Small intestine (tissue), 7 donors: ENCODE measurements around the gene EPYC. TPM values are rescaled to one million over a fixed set of nuclear protein-coding genes. Genes with fewer than 3 reads are reported as not detected.

ENCODE experiments used
- DNase-seq, 2 donors: peaks; one replicate each; pipeline versions ENCODE4 v3.0.0 to v3.0.0-alpha.2; 2013
- FAIRE-seq: peaks from 2 replicates; lab custom pipeline; 2012; peaks lifted over from hg19 to GRCh38; lab: Jason Lieb, UNC
- H3K27ac ChIP-seq, 3 donors: one replicate each; pipeline ENCODE4 v1.5.1; 2013; ENCODE audit warnings: low read length in 2 of 3, mild to moderate bottlenecking in 2 of 3, control low read depth in 1 of 3, inconsistent platforms in 1 of 3, low read depth in 1 of 3, moderate library complexity in 1 of 3
- H3K27me3 ChIP-seq, 3 donors: one replicate each; pipeline ENCODE4 v1.6.1; 2013; ENCODE audit warnings: low read length in 3 of 3, inconsistent platforms in 1 of 3; ENCODE audit not compliant: control insufficient read depth in 3 of 3, insufficient read depth in 3 of 3
- H3K36me3 ChIP-seq, 3 donors: one replicate each; pipeline ENCODE4 v1.6.1; 2013; ENCODE audit warnings: low read length in 3 of 3, inconsistent platforms in 1 of 3, low read depth in 1 of 3, mild to moderate bottlenecking in 1 of 3, moderate library complexity in 1 of 3; ENCODE audit not compliant: control insufficient read depth in 3 of 3, insufficient read depth in 2 of 3
- H3K4me1 ChIP-seq, 3 donors: one replicate each; pipeline ENCODE4 v1.6.1; 2013; ENCODE audit warnings: low read length in 2 of 3, inconsistent platforms in 1 of 3, low read depth in 1 of 3, mild to moderate bottlenecking in 1 of 3, moderate library complexity in 1 of 3; ENCODE audit not compliant: control insufficient read depth in 3 of 3, insufficient read depth in 2 of 3
- H3K4me3 ChIP-seq, 3 donors: one replicate each; pipeline ENCODE4 v1.5.1; 2013; ENCODE audit warnings: low read length in 3 of 3, control low read depth in 1 of 3, inconsistent platforms in 1 of 3, low read depth in 1 of 3, mild to moderate bottlenecking in 1 of 3, moderate library complexity in 1 of 3
- H3K9me3 ChIP-seq, 2 donors: one replicate each; pipeline ENCODE4 v1.6.1; 2013; ENCODE audit warnings: low read depth in 1 of 2, low read length in 1 of 2; ENCODE audit not compliant: control insufficient read depth in 2 of 2, insufficient read depth in 1 of 2
- WGBS, 3 donors: extraction: QIAGEN DNeasy Blood & Tissue Kit; methylation state at CpG; one replicate each; pipeline ENCODE4 v1.1.7; 2013; 5-methylcytosine and 5-hydroxymethylcytosine counted together
- polyA plus RNA-seq, 4 donors: library from polyadenylated mRNA; stranded (reverse) in 3 of 4; unstranded in 1 of 4; fragments of 200-250 nt in 3 of 4; fragments of 120-200 nt in 1 of 4; gene quantifications; one replicate each; pipeline versions ENCODE4 v1.2.1 to v1.2.3, GENCODE V29; 2013
- donor health status: healthy with polysubstance abuse.
- donor health status: control.
- donor health status: control.
- donor health status: Bipolar disorder and iron deficiency.
- donor health status: healthy.

The EPYC gene
- polyA plus RNA-seq, 4 donors: not detected

DNA sequence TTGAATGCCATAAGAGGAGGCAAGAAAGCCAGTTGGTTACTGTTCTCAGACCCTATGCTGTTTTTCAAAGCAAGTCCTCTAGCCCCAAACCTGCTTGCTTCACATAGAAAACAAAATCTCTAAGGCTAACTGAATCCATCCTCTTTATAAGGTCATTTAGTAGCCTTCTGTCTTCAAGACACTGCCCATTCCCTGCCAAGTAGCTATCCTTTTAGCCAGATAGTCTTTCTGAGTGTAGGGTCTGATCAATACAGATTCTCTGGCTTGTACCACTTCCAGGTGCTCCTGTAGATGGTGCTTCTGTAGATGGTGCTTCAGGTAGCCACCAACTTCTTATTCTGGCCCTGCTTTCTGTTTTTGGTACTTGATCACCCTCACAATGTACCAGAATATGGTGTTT is 33.9 kb downstream of the EPYC start:
- Histone ChIP-seq H3K9me3 (no peaks in the 10 kb centered on the region), H3K27ac (no peak overlapping the region), H3K36me3 (no peaks in the 10 kb centered on the region), H3K4me3 (no peak overlapping the region), H3K4me1 (no peaks in the 10 kb centered on the region), H3K27me3 (no peaks in the 10 kb centered on the region)
- FAIRE-seq (no peak), DNase-seq (no peak)

DNA sequence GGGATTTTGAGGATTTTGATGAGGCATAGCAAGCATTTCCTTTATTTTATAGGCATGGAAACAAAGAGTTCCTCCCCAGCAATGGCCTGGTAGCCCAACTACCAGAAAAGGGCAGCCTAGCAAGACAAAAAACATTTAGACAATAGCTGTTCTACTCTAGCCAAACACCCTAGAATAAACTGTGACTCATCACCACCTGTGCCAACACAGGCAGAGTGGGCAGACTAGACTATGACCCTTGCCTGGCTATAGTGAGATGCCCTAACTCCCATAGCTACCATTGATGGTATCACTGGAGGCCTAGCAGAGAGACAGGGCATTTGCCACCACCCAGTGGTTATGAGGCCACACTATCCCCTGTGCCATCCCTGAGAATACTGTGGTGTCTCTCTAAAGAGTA is 34.3 kb downstream of the EPYC start:
- H3K36me3 ChIP-seq: no peaks in the 10 kb centered on the region
- H3K27me3 ChIP-seq: no peaks in the 10 kb centered on the region
- H3K4me1 ChIP-seq: no peaks in the 10 kb centered on the region
- H3K27ac ChIP-seq: no peak overlapping the region
- DNase-seq (peak in 1 of 2 donors; percentile 48), FAIRE-seq (no peak)
- H3K4me3 ChIP-seq: no peak overlapping the region
- no peaks in the 10 kb centered on the region for H3K9me3 ChIP-seq

DNA sequence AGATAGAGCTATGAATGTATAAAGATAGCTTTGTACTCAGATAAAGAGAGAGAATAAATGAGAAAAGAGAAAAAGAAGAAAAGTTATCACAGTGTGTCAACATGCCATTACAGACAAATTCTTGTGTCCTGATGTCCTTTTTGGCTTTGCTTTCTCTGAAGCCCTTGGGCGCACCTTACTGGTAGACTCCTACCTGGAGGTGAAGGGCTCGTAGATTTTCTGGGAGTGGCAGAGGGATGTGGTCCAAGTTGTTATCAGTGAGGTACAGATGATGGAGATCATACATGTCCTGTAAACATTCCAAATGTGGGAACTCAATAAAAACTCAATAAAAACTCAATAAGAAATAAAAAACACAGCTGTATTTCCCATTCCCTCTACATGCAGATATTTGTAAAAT is 34.9 kb downstream of the EPYC start:
- no peaks in the 10 kb centered on the region for H3K9me3 ChIP-seq
- no peaks in the 10 kb centered on the region for H3K27me3 ChIP-seq
- no peak overlapping the region for H3K4me3 ChIP-seq
- no peaks in the 10 kb centered on the region for H3K36me3 ChIP-seq
- DNase-seq: no peak
- WGBS, 3 donors: 69 to 84% (median 83%) methylated on average over 2 of the region's 2 CpGs
- no peak for FAIRE-seq
- H3K4me1 ChIP-seq: no peaks in the 10 kb centered on the region
- H3K27ac ChIP-seq: no peak overlapping the region

DNA sequence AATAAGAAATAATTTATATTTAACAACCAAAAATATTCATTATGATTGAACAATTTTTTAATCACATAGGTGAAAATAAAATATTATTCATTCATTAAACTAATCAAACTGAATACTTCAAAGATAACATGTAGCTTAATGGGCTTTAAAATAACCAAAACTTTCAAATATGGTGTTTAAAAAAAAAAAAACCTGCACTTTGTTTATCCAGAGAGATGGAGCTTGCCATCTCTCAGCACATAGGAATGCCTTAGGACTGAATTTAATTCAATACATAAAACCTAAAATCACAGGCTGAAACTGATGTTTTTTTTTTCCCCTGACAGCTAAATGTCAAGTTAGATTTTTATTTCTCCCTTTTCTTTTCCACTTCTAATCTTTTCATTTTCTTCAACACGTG is 35.4 kb downstream of the EPYC start:
- no peaks in the 10 kb centered on the region for H3K27me3 ChIP-seq
- FAIRE-seq (no peak), DNase-seq (no peak)
- WGBS, 3 donors: 5 to 48% (median 16%) methylated on average over 1 of the region's 1 CpG
- no peaks in the 10 kb centered on the region for H3K4me1 ChIP-seq
- H3K36me3 ChIP-seq: no peaks in the 10 kb centered on the region
- no peak overlapping the region for H3K4me3 ChIP-seq
- no peak overlapping the region for H3K27ac ChIP-seq
- no peaks in the 10 kb centered on the region for H3K9me3 ChIP-seq

DNA sequence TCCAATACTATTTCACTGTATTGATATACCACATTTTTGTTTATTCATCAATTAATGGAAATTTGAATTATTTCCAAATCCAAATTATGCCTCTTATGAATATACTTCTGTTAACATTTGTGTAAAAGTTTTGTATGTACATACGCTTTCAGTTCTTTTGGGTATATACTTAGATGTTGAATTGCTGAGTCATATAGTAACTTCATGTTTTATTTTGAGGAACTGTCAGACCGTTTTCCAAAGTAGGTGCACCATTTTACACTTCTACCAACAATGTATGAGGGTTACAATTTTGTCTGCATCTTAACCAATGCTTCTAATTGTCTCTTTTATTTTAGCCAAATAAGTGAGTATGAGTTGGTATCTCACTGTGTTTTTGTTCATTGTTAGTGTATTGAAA is 39.6 kb downstream of the EPYC start:
- no peaks in the 10 kb centered on the region for H3K9me3 ChIP-seq
- H3K36me3 ChIP-seq: no peaks in the 10 kb centered on the region
- no peak for DNase-seq
- FAIRE-seq: no peak
- no peaks in the 10 kb centered on the region for H3K4me1 ChIP-seq
- H3K27ac ChIP-seq: no peak overlapping the region
- no peaks in the 10 kb centered on the region for H3K27me3 ChIP-seq
- H3K4me3 ChIP-seq: no peak overlapping the region
- WGBS, 3 donors: 68 to 80% (median 72%) methylated on average over 2 of the region's 2 CpGs

GRCh38 chr12:90964616-90965015 is 40.2 kb downstream of the EPYC start:
- Histone ChIP-seq H3K9me3 (no peaks in the 10 kb centered on the region), H3K27ac (no peak overlapping the region), H3K36me3 (no peaks in the 10 kb centered on the region), H3K4me3 (no peak overlapping the region), H3K27me3 (no peaks in the 10 kb centered on the region), H3K4me1 (no peaks in the 10 kb centered on the region)
- FAIRE-seq (no peak), DNase-seq (no peak)
- WGBS, 3 donors: 9 to 55% (median 52%) methylated on average over 2 of the region's 2 CpGs

DNA sequence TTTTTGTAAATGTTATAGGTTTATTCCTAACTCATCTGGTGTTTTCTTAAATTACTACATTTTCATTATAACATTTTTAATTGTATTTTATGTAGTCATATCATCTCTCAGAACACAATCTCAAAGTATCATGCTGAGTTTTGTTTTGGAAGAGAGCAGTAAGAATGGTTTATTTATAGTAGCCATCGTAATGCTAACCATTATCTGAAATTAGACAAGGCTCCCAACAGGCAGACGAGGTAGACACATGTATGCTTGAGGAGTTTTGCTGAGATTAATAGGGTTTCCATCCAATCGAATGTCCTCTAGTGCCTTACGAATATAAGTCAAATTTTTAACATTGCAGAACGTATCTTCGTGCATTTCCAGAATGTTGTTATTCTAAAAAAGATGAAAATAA is 40.8 kb downstream of the EPYC start:
- Histone ChIP-seq H3K27me3 (no peaks in the 10 kb centered on the region), H3K4me3 (no peak overlapping the region), H3K36me3 (no peaks in the 10 kb centered on the region), H3K9me3 (no peaks in the 10 kb centered on the region), H3K4me1 (no peaks in the 10 kb centered on the region), H3K27ac (no peak overlapping the region)
- FAIRE-seq (no peak), DNase-seq (no peak)
- WGBS, 3 donors: 77 to 85% (median 81%) methylated on average over 6 of the region's 6 CpGs

DNA sequence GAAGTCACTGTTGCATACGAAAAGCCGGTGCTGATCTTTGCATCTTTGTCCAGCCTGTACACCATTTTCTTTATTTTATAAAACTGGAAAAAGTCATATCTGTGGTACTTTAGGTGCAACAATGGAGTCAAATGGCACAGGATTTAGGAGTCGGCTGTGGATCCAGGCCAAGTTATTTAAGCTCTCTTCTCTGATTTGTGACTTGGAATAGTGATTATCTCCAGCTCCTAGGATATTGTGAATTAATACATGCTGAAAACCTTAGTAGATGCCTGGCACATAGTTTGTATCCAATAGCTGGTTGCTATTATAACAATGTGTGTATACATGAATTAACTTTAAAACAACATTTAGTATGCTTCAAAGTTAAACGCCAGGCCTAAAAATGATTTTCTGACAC is 43.6 kb downstream of the EPYC start:
- 88 to 92% (median 91%) methylated on average over 4 of the region's 4 CpGs for WGBS, 3 donors
- H3K27ac ChIP-seq: no peak overlapping the region

DNA sequence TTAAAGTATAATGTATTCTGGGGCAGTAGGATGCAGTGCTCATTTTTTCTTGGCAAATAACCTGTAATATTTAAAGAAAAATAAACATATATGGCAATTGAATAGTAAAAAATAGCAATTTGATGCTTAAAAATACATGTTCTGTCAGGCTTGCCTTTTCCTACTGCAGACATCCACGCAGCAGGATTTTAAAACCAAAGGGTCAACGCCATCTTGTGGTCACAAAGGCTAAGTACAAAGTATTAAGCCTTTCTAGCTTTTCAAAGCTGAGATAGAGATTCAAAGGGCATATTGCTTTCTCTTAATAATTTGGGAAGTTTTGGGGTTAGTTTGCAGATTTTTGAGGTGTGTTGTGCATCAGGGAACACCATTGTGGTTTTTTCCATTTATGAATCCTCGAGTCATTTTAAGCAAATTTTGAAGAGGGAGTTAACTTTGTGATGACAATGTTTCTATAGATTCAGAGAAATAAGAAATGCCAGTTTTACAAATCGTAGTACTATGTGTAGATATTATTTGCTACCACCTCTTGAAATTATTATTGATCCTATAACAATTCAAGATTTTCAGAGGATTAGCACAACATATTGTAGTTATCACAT is 45.1 kb downstream of the EPYC start:
- no peaks in the 10 kb centered on the region for H3K9me3 ChIP-seq
- no peaks in the 10 kb centered on the region for H3K36me3 ChIP-seq
- H3K27me3 ChIP-seq: no peaks in the 10 kb centered on the region
- H3K27ac ChIP-seq: no peak overlapping the region
- peak; percentile 55 to 61 for DNase-seq
- no peaks in the 10 kb centered on the region for H3K4me1 ChIP-seq
- 1 to 12% (median 3%) methylated on average over 4 of the region's 4 CpGs for WGBS, 3 donors
- FAIRE-seq: peak; percentile 83
- H3K4me3 ChIP-seq: no peak overlapping the region

More for the DNA sequence above, 43.6 kb downstream of the EPYC start:
- FAIRE-seq (no peak), DNase-seq (no peak)
- H3K9me3 ChIP-seq: no peaks in the 10 kb centered on the region
- H3K4me3 ChIP-seq: no peak overlapping the region
- H3K4me1 ChIP-seq: no peaks in the 10 kb centered on the region
- H3K27me3 ChIP-seq: no peaks in the 10 kb centered on the region
- H3K36me3 ChIP-seq: no peaks in the 10 kb centered on the region
